Stimulated activated CD8-positive, alpha-beta memory T cell treated with anti-CD3 and anti-CD28 coated beads, Interleukin-7, amount 100 ng/mL, for 1 hour (primary cell): ENCODE results near the gene WFDC10B.
"Not testable (repeated sequence)": the region's sequence is repeated elsewhere in the genome, so short reads cannot be mapped to it uniquely, and the experiment has no call there.

Experiments
- DNase-seq, 2 donors: peaks; one replicate each; pipeline ENCODE4 v3.0.0-alpha.2; 2020; ENCODE audit warnings: low read depth in 2 of 2

WFDC10B gene

DNA sequence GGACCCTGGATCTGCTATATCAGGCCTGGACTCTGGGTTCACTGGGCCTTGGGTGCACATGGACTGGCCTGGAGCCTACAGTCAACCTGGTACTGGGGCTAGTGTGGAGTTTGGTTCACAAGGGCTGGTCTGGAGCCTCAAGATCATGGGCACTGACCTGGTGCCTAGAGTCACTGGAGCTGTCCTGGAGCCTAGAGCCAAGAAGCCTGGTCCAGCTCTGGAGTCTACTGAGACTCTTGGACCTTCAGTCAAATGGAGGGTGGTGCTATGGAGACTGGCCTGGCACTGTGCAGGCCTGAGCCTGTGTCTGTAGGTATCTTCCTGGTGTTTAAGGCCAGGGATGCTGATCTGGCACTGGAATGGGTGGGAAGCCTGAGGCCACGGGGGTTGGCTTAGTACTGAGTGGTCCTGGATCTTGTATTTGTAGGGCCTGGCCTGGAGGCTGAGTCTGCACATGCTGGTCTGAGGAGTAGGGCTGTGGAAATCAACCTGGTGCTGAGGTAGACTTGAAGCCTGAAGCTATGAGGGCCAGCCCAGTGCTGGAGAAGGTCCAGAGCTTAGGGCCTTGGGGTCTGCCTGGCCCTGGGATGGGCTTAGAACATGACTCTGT lies 57.3 kb downstream of the WFDC10B start:
- no peak for DNase-seq

DNA sequence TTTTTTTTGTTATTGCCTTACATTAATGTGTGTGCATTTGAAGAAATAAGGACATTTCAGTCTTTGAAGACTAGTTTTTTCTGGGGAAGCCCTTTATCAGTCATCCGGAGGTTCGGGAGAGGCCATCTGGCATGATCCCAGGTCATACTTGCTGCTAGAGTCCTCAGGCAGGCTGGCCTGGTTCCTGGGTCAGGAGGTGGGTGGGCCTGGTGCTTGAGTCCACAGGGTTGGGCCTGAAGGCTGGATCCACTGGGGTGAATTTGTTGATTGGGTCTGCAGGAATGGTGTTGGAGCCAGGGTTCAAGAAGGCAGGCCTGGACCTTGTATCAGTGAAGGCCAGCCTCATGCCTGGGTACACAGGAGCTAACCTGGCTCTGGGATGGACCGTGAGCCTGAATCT lies 57.9 kb downstream of the WFDC10B start:
- no peak for DNase-seq

DNA sequence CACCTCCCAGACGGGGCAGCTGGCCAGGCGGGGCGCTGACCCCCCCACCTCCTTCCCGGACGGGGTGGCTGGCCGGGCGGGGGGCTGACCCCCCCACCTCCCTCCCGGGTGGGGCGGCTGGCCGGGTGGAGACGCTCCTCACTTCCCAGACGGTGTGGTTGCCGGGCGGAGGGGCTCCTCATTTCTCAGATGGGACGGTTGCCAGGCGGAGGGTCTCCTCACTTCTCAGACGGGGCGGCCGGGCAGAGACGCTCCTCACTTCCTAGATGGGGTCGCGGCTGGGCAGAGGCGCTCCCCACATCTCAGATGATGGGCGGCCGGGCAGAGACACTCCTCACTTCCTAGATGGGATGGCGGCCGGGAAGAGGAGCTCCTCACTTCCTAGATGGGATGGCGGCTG lies 59.0 kb downstream of the WFDC10B start:
- DNase-seq, result not testable (repeated sequence)

DNA sequence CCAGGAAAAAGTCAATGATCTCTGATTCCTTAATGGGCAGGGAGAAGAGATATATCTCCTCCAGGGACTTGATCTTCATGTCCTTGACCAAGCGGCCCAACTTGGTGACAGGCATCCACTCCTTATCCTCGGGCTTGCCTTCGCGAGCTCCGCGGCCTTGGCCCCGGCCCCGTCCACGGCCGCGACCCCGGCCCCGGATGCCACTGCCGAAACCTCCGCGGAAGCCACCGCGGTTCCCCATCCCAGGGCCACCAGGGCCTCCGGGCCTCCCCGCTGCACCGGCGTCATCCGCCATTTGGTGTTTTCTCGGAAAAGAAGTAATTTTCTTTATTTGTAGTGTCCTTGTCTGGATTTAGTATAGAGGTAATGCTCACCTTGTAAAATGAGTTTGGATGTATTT lies 63.7 kb downstream of the WFDC10B start:
- DNase-seq, result not testable (repeated sequence)

DNA sequence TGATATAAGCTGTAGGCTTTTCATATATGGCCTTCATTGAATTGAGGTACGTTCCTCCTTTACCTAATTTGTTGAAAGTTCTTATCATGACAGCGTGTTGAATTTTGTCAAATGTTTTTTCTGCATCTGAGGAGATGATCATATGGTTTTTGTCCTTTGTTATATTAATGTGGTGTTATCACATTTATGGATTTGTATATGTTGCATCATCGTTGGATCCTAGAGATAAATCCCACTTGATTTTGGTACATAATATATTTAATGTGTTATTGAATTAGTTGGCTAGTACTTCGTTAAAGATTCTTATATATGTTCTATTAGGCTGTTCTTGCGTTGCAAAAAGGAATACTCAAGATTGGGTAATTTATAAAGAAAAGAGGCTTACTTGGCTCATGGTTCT lies 65.1 kb downstream of the WFDC10B start:
- DNase-seq, result no peak

DNA sequence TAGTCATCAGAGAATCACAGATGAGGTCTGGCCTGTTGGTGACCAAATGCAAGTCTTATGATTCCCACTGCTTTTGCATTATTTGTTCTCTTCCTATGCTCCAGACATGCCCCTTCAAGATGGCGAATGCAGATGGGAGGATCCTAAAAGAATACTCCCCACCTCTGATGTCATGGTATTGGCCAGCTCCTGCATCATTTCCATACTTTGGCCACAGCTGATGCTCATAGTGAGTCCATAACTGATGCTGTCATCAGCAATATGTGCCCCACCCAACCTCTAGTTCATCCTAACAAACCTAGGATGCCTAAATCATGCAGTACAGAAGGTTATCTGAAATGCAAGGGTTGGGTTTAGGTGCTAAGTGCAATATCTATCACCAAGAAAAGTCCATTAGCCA lies 68.3 kb downstream of the WFDC10B start:
- no peak for DNase-seq
